Measurements from ENCODE around the gene TCF7L1. TPM values are rescaled to one million over a fixed set of nuclear protein-coding genes. Genes with fewer than 3 reads are reported as not detected.
"Not testable (repeated sequence)": the region's sequence is repeated elsewhere in the genome, so short reads cannot be mapped to it uniquely, and the experiment has no call there.

TCF7L1 gene
- total RNA-seq, 8 experiments from 2014 or later, result 1.4 to 10.1 (median 3.4) TPM

- WGBS, 10 experiments, result 76 to 100% (median 100%) methylated on average over 1 to 4 of the region's 4 CpGs; no CpG with 5 or more reads in 1 of the 10 experiments
- Histone ChIP-seq H3K27ac (no peak overlapping the region), H3K4me3 (no peak overlapping the region), H3K4me1 (replicated peaks in 1 of 2) (peaks cover 0 to 6% of the 10 kb centered on the region in 2 donors)
- in situ Hi-C loops (cut with MboI; ENCODE audit: low pct_unique_long_range_greater_than_20kb in 2 of 9, low sequenced_read_pairs in 9 of 9, unreplicated experiment in 9 of 9), result loop anchor here in 7 of 9 experiments (25.0 kb wide), 5 partner anchors 154 to 804 kb away; partner anchors contain the start of gene TCF7L1 (in 3 of the 7)
- ATAC-seq (replicated peaks in 6 of 8), result no peak
Measured at GRCh38 chr2:85291425-85292023, 158.3 kb downstream of the TCF7L1 start.

DNA sequence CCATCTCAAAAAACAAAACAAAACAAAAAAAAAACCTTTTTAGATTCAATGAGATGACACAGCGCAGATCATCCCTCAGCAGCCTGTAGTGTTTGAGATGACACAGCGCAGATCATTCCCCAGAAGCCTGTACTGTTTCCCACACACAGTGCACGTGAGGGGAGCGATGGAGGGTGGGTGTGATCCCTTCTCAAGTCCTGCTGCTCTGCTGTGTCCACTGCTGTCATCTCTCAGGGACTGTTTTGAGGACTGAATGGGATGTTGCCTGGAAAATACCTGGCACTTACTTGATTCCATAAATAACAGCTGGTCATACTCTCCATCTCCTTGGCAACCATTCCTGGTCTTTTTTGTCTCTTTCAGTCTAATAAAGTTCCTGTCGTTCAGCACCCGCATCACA, 168.9 kb downstream of the TCF7L1 start:
- in situ Hi-C loops (cut with MboI; ENCODE audit: low pct_unique_long_range_greater_than_20kb in 2 of 9, low sequenced_read_pairs in 9 of 9, unreplicated experiment in 9 of 9), result loop anchor here in 1 of 9 experiments (10.0 kb wide), 1 partner anchor 237 kb away; no protein-coding TSS in a partner anchor
- Histone ChIP-seq H3K4me3 (no peak overlapping the region), H3K4me1 (replicated peaks in 1 of 2) (peaks cover 3 to 7% of the 10 kb centered on the region in 2 donors), H3K27ac (no peak overlapping the region)
- WGBS, 10 experiments, result 40 to 100% (median 82%) methylated on average over 1 to 4 of the region's 6 CpGs; no CpG with 5 or more reads in 2 of the 10 experiments
- ATAC-seq (replicated peaks in 6 of 8), result peak in 5 of 8 experiments; percentile 88 to 96 (median 95)

- no peak overlapping the region for H3K4me3 ChIP-seq
- H3K27ac ChIP-seq, result no peak overlapping the region
- WGBS, 10 experiments, result 73 to 100% (median 100%) methylated on average over 1 to 8 of the region's 28 CpGs; no CpG with 5 or more reads in 5 of the 10 experiments
- H3K4me1 ChIP-seq (replicated peaks in 1 of 2), result peaks cover 3 to 11% of the 10 kb centered on the region in 2 donors
- in situ Hi-C loops (cut with MboI; ENCODE audit: low pct_unique_long_range_greater_than_20kb in 2 of 9, low sequenced_read_pairs in 9 of 9, unreplicated experiment in 9 of 9), result loop anchor here in 1 of 9 experiments (10.0 kb wide), 1 partner anchor 239 kb away; no protein-coding TSS in a partner anchor
- ATAC-seq (replicated peaks in 6 of 8), result no peak
Measured at GRCh38 chr2:85303780-85304531, 170.8 kb downstream of the TCF7L1 start.

DNA sequence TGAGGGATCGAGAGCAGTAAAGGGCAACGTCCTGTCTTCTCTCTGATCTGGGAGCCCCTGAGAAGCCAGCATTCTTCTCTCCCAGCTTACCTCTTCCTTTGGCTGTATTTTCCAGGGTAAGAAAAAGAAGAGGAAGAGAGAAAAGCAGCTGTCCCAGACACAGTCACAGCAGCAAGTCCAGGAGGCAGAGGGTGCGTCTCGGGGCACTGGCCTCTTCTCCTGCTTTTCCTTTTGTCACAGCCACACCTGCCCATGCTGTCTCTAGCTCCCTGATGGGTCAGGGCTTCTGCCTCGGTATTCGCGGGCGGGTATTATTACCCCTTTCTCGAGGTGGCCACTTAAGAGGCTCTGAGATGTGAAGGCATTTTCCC, 174.3 kb downstream of the TCF7L1 start:
- Histone ChIP-seq H3K27ac (no peak overlapping the region), H3K4me1 (replicated peaks in 1 of 2) (peaks cover 3 to 10% of the 10 kb centered on the region in 2 donors), H3K4me3 (no peak overlapping the region)
- in situ Hi-C loops (cut with MboI; ENCODE audit: low pct_unique_long_range_greater_than_20kb in 2 of 9, low sequenced_read_pairs in 9 of 9, unreplicated experiment in 9 of 9), result loop anchor here in 2 of 9 experiments (5.0 to 10.0 kb wide), 2 partner anchors 240 to 243 kb away; no protein-coding TSS in a partner anchor
- no peak for ATAC-seq (replicated peaks in 6 of 8)
- WGBS, 10 experiments, result 71 to 100% (median 96%) methylated on average over 1 to 6 of the region's 9 CpGs; no CpG with 5 or more reads in 6 of the 10 experiments

DNA sequence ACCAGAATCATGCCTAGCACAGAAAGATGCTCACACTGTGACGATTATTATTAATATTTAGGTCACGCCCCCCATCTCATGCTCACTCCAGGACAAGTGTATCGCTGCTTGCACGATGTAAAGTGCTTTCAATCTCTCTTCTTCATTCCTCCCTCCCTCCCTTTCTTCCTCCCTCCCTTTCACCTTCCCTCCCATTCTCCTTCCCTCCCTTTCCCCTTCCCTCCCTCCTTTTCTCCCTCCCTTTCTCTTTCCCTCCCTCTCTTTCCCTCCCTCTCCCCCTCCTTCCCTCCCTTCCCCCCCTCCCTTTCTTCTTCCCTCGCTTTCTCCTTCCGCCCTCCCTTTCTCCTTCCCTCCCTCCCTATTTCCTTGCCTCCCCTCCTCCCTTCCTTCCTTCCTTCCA, 175.0 kb downstream of the TCF7L1 start:
- WGBS, 10 experiments, result 80 to 100% methylated on average over 1 of the region's 6 CpGs; no CpG with 5 or more reads in 8 of the 10 experiments
- Histone ChIP-seq H3K27ac (no peak overlapping the region), H3K4me3 (no peak overlapping the region), H3K4me1 (replicated peaks in 1 of 2) (peaks cover 3 to 10% of the 10 kb centered on the region in 2 donors)
- in situ Hi-C loops (cut with MboI; ENCODE audit: low pct_unique_long_range_greater_than_20kb in 2 of 9, low sequenced_read_pairs in 9 of 9, unreplicated experiment in 9 of 9), result loop anchor here in 2 of 9 experiments (5.0 to 10.0 kb wide), 2 partner anchors 241 to 243 kb away; no protein-coding TSS in a partner anchor
- ATAC-seq (replicated peaks in 6 of 8), result no peak

DNA sequence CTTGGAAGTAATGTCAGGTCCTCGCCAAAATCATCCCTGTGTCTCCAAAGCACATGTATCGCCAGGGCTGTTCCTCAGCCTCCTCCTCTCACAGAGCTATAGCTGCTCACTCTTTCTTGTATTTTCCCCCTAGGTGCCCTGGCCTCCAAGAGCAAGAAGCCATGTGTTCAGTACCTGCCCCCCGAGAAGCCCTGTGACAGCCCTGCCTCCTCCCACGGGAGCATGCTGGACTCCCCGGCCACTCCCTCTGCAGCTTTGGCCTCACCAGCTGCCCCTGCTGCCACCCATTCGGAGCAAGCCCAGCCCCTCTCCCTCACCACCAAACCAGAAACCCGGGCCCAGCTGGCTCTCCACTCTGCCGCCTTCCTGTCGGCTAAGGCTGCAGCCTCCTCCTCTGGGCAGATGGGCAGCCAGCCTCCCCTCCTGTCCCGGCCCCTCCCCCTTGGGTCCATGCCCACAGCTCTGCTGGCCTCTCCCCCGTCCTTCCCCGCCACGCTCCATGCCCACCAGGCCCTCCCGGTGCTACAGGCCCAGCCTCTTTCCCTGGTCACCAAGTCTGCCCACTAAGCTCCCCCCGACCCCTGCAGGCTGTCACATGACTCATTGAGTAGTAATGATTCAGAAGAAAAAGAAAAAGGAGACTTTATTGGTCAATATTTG, 175.8 kb downstream of the TCF7L1 start:
- Histone ChIP-seq H3K4me1 (replicated peaks in 1 of 2) (peaks cover 3 to 10% of the 10 kb centered on the region in 2 donors), H3K4me3 (no peak overlapping the region), H3K27ac (no peak overlapping the region)
- peak; percentile 39 to 91 (median 70) for ATAC-seq (replicated peaks in 6 of 8)
- in situ Hi-C loops (cut with MboI; ENCODE audit: low pct_unique_long_range_greater_than_20kb in 2 of 9, low sequenced_read_pairs in 9 of 9, unreplicated experiment in 9 of 9), result loop anchor here in 2 of 9 experiments (5.0 to 10.0 kb wide), 2 partner anchors 242 to 244 kb away; no protein-coding TSS in a partner anchor
- 10 to 83% (median 43%) methylated on average over 1 to 3 of the region's 15 CpGs; no CpG with 5 or more reads in 5 of the 10 experiments for WGBS, 10 experiments

DNA sequence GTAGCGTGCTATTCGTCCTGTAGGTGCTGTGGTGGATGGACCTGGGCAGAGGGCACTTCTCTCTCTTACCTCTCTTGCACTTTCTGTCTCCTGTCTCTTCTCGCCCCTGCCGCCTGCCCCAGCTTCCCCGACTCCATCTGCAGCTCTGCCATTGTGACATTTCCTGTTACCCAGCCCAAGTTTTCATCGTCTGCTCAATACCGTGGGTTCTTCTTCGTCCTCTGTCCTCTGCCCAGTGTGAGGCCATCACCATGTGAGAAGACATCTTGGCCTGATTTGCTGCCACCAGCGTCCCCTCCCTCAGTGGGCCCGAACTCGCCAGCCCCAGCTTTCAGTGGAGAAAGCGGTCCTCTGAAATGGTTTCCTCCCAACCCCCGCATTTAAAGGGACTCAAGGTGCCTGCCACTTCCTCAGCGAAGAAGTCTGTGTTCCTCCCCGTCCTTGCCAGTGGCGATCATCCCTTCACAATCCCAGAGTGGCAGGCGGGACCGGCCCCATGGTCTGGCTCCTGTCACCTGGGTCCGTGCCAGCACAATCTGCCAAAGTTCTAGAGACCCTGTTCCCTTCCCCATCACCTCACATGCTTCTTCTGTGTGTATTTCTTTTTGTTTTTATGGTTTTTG, 176.6 kb downstream of the TCF7L1 start:
- peaks cover 3 to 10% of the 10 kb centered on the region in 2 donors for H3K4me1 ChIP-seq (replicated peaks in 1 of 2)
- no peak overlapping the region for H3K4me3 ChIP-seq
- in situ Hi-C loops (cut with MboI; ENCODE audit: low pct_unique_long_range_greater_than_20kb in 2 of 9, low sequenced_read_pairs in 9 of 9, unreplicated experiment in 9 of 9), result loop anchor here in 2 of 9 experiments (5.0 to 10.0 kb wide), 2 partner anchors 243 to 245 kb away; no protein-coding TSS in a partner anchor
- H3K27ac ChIP-seq, result no peak overlapping the region
- ATAC-seq (replicated peaks in 6 of 8), result peak in 1 of 8 experiments; percentile 20
- WGBS, 10 experiments, result 71 to 100% (median 83%) methylated on average over 1 to 14 of the region's 19 CpGs

GRCh38 chr2:85310330-85310729, 177.1 kb downstream of the TCF7L1 start:
- 38 to 100% (median 90%) methylated on average over 1 to 3 of the region's 3 CpGs; no CpG with 5 or more reads in 2 of the 10 experiments for WGBS, 10 experiments
- no peak for ATAC-seq (replicated peaks in 6 of 8)
- Histone ChIP-seq H3K27ac (no peak overlapping the region), H3K4me1 (replicated peaks in 1 of 2) (peaks cover 3 to 10% of the 10 kb centered on the region in 2 donors), H3K4me3 (no peak overlapping the region)
- in situ Hi-C loops (cut with MboI; ENCODE audit: low pct_unique_long_range_greater_than_20kb in 2 of 9, low sequenced_read_pairs in 9 of 9, unreplicated experiment in 9 of 9), result no loop called here

- Histone ChIP-seq H3K27ac (no peak overlapping the region), H3K4me3 (no peak overlapping the region), H3K4me1 (replicated peaks in 1 of 2) (peaks cover 3 to 10% of the 10 kb centered on the region in 2 donors)
- in situ Hi-C loops (cut with MboI; ENCODE audit: low pct_unique_long_range_greater_than_20kb in 2 of 9, low sequenced_read_pairs in 9 of 9, unreplicated experiment in 9 of 9), result no loop called here
- ATAC-seq (replicated peaks in 6 of 8), result peak in 3 of 8 experiments; percentile 12 to 27 (median 22)
- WGBS, 10 experiments, result 6 to 100% (median 84%) methylated on average over 1 to 7 of the region's 7 CpGs
Measured at GRCh38 chr2:85312404-85312803, 179.2 kb downstream of the TCF7L1 start.

- H3K4me1 ChIP-seq (replicated peaks in 1 of 2), result no peaks in the 10 kb centered on the region
- no peak for ATAC-seq (replicated peaks in 6 of 8)
- in situ Hi-C loops (cut with MboI; ENCODE audit: low pct_unique_long_range_greater_than_20kb in 2 of 9, low sequenced_read_pairs in 9 of 9, unreplicated experiment in 9 of 9), result no loop called here
- H3K4me3 ChIP-seq, result no peak overlapping the region
- 83 to 100% (median 96%) methylated on average over 2 to 4 of the region's 10 CpGs; no CpG with 5 or more reads in 7 of the 10 experiments for WGBS, 10 experiments
- H3K27ac ChIP-seq, result no peak overlapping the region
Measured at GRCh38 chr2:85314884-85315242, 181.7 kb downstream of the TCF7L1 start.

- H3K4me3 ChIP-seq; H3K27ac ChIP-seq; H3K4me1 ChIP-seq (replicated peaks in 1 of 2); in situ Hi-C loops (cut with MboI; ENCODE audit: low pct_unique_long_range_greater_than_20kb in 2 of 9, low sequenced_read_pairs in 9 of 9, unreplicated experiment in 9 of 9): not testable (repeated sequence)
- WGBS, 10 experiments, result no CpG with 5 or more reads among the region's 5 CpGs
- peak in 1 of 8 experiments; percentile 19 for ATAC-seq (replicated peaks in 6 of 8)
Measured at GRCh38 chr2:85315921-85316320, 182.7 kb downstream of the TCF7L1 start.

Data from motor neuron (in vitro differentiated cells).